Measurements from ENCODE around the gene SHROOM3.
"Not testable (repeated sequence)": the region's sequence is repeated elsewhere in the genome, so short reads cannot be mapped to it uniquely, and the experiment has no call there.

The SHROOM3 gene

DNA sequence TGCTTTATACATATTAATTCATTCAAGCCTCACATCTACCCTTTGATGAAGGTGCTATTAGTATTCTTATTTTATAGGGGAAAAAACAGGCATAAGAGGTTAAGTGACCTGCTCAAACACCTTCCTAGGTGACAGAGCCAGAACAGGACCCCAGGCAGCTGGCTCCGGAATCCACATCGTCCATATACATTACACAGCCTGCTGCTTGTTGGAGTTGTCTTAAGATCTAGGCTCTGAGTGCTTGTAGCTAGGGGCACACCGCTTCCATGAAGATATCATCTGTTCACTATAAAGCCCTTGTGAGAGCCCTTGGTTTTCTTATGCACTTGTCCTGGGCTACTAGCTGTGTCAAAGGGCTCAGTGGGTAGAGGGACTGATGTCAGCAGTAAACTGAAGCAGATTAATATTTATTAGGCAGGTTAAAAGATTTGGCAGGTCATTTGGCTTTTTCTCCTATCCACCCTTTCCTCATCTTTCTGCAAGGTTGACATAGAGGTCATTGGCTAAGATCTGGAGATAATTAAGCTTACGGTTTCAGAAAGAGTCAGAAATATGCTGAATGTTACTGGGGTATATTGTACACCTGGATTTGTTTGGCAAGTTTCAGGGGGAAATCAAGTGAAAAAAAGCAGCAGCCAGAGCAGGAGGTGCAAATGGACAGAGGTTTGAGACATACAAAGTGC lies 267.6 kb downstream of the SHROOM3 start:
- no peak for DNase-seq

GRCh38 chr4:76703123-76703490 lies 268.1 kb downstream of the SHROOM3 start:
- no peak for DNase-seq

DNA sequence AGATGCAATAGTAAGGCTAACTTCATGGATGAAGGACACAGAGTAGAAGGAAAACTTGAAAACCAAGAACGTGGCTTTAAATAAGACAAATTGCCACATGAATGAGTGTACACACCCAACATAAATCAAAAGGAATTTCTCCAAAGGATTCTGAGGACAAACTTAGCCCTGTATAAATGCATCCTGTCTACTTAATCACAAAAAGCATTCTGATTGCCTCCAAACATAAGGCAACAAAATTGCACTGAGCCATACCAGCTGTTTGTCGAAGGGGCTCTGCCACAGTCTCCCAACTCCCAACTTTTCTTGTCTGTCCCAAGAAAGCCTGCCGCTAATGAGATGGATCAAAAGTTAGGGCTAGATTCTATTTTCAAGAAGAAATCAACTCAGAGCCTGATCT lies 268.6 kb downstream of the SHROOM3 start:
- DNase-seq: no peak

- DNase-seq: no peak
Measured at GRCh38 chr4:76704133-76704881, 269.3 kb downstream of the SHROOM3 start.

DNA sequence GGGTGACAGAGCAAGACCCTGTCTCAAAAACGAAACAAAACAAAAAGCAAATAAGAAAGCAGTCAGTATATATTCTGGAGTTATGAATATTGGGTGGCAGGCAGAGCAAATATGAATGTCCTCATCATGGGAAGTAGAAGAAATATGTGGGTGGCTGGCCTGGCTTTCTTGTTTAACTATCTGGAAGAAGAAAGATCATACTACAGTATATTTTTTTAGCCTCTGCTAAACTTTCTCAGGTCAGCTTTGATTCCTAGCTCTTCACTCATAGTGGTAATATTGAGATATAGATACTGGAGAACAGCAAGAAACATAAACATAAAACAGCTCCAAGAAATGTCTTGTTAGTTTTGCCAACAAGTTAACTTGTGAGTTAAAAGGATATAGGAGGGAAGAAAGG lies 270.4 kb downstream of the SHROOM3 start:
- no peak for DNase-seq

GRCh38 chr4:76706581-76706980 lies 271.6 kb downstream of the SHROOM3 start:
- DNase-seq: no peak

DNA sequence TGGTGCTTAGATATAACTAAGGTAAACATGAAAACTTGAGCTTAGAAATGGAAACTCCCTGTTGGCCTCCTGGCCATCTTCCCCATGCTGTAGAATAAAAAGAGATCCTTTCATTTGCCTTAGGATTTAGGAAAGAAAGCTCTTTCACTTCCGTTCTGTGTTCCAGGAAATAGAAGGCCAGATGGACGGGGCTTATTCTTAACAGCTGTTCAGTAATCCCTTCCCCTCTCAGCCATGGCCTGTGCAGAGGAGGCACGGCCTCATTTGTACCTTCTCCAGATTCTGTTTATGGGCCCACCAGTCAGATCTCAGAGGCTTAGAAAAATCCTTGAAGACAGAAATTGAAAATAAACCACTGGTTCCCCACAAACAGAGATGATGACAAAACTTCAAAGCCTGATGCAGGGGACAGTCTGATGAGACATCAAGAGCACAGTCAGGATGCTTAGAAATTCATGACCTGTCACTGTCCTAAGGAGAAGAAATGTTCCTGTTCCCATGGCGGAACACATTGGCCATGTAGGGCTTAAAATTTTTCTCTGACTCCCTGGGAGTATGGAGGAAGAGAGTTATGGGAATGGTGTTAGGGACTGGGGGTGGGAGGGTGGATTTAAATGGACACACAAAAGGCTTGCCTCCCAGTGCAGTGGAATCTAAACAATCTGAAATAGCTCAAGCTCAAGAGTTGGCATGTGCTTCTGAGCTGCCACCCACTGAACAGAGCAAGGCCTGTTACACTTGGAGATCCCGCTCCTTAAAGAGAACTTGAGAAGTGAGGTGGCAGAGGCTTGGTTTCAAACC lies 274.1 kb downstream of the SHROOM3 start:
- DNase-seq: no peak

- DNase-seq: no peak
Measured at GRCh38 chr4:76709772-76710090, 274.7 kb downstream of the SHROOM3 start.

DNA sequence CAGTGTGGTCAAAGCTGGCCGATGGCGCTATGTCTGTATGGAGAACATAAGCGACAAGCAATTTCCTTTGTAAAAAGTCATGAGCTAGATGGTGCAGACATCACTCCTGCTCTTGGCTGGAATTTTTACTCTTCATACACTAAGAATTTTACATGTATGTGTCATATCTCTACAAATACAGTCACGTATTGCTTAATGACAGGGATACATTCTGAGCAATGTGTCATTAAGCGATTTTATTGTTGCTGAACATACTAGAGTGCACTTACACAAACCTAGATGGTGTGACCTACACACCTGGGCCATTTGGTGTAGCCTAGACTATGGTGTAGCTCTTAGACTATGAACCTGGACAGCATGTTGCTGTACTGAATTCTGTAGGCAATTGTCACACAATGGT lies 277.5 kb downstream of the SHROOM3 start:
- DNase-seq: no peak

DNA sequence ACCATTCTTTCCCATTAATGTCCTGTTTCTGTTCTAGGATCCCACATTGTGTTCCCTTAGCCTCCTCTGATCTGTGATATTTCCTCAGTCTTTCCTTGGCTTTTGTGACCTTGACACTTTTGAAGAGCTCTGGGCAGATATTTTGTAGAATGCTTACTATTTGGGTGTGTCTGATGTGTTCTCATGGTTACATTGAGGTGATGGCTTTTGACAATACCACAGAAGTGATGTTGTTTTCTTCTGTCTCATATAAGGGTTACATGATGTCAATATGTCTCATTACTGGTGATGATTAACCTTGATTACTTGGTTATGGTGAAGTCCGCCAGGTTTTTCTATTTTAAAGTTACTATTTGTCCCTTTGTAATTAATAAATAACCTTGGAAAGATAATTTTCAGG lies 279.2 kb downstream of the SHROOM3 start:
- no peak for DNase-seq

DNA sequence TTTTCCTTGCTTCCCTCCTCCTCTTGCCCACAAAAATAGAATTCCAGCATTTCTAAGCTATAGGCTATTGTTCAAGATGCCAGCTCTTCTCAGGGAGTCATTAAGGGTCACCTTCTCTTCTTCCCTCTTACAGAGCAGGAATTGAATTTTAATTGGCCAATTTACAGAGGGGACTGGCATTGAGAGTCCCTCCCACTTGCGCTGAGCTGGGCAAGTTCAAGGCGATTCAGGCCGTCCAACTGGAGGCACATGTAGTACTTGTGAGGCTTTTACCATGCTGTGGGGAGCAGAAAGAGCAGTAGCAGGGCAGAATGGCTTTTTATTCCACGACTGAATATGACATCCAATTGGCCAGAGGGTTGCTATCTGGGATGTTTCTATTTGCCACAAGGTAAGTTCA lies 281.0 kb downstream of the SHROOM3 start:
- no peak for DNase-seq

GRCh38 chr4:76716658-76717057 lies 281.6 kb downstream of the SHROOM3 start:
- no peak for DNase-seq

DNA sequence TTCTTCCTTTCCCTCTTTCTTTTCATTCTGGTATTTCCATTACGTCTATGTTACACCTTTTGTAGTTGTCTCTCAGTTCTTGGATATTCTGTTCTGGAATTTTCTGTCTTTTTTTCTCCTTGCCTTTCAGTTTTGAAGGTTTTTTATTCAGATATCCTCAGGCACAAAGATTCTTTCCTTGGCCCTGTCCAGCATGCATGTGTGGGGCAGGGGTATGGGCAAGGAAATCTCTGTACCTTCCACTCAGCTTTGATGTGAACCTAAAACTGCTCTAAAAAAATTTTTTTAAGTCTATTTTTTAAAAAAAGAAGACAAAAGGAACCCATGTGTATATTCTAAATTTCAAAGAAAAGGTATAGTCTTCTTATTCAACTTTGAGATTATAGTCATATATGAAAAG lies 282.4 kb downstream of the SHROOM3 start:
- DNase-seq: no peak

- no peak for DNase-seq
Measured at GRCh38 chr4:76718021-76718420, 283.0 kb downstream of the SHROOM3 start.

DNA sequence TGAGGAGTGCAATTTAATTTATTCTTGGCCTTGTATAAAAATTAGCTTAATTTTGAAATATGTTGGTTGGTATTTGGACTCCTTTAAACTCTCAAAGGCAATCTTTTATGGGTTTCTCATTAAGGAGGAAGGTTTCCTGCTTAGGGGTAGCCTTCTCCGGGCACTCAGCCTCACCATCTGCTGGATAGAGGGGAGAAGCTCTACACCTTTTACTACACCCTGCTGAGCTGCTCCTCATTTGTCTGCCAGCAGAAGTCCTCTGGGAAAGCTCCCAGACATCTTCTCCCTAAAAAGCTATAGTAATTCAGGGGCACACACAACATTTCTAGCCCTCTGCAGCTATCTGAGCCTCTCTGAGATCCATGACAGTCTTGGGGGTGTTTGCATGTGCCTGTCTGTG lies 283.8 kb downstream of the SHROOM3 start:
- DNase-seq: no peak

DNA sequence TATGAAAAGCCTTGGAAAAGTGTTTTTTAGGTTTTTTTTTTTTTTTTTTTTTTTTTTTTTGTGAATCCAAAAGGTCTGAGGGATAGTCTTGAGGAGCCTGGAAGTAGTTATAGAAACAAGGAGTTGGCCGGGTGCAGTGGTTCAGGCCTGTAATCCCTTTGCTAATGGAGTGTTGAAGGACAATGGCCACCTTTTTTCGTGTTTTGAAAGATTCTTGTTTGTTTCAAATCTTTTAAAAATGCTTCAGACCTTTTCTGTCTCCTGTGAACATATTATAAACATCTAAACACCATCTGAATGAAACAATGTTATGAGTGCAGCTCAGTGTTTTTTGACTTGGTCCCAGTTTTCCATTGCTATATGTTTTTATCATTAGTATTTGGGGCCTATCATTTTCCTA lies 285.1 kb downstream of the SHROOM3 start:
- no peak for DNase-seq

- DNase-seq: not testable (repeated sequence)
Measured at GRCh38 chr4:76722146-76722545, 287.1 kb downstream of the SHROOM3 start.

DNA sequence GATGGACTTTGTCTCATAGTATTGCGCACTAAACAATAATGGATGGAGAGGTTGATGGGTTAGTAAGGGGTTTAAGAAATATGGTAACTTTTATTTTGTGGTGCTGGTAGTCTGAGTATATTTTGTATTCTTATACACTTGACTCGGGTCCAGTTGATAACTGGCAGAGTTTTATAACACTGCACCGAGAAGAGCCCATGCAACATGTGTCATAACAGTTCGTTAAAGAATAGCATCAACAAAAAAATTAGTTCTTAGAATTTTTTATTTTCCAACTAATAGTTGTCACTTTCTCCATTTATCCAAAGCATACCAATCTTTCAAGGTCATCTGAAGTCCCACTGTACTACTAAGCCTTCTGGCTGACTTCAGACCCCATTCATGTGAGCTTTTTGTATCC lies 287.8 kb downstream of the SHROOM3 start:
- DNase-seq: no peak

DNA sequence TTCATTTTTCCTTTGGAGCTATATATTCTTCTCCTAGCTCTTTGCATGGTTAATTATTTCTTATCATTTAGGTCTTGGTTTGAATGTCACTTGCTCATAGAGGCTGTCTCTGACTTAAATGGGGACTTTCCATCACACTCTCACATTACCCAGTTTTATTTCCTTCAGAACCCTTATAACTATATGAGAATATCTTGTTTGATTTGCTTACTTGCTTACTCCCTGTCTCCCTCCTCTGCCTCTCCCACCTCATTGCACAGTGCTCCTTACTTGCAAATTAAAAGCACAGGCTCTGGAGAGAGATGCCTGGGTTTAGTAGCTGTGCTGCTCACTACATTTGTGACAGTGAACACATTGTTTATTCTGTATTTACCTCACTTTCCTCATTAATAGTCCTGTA lies 288.3 kb downstream of the SHROOM3 start:
- no peak for DNase-seq

DNA sequence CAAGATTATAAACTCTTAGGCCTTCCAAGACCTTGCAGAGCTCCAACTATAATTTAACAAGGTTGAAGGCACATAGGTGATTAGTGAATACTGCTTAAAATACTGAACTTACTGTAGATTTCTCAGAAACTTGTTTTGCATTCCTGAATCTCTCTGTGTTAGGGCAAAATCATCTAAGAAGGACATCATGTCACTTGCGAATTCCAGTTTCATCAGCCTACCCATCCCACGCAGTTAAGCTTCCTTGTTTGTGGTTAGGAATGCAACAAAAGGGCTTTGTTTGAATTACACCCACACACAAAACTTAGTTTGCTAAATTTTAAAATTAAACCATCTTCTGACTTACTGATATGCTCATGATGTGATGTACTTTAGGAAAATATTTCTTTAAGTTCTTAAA lies 288.9 kb downstream of the SHROOM3 start:
- no peak for DNase-seq

- DNase-seq: no peak
Measured at GRCh38 chr4:76725039-76725438, 290.0 kb downstream of the SHROOM3 start.

- no peak for DNase-seq
Measured at GRCh38 chr4:76726176-76726575, 291.1 kb downstream of the SHROOM3 start.

- no peak for DNase-seq
Measured at GRCh38 chr4:76726631-76727030, 291.6 kb downstream of the SHROOM3 start.

GRCh38 chr4:76727934-76728333 lies 292.9 kb downstream of the SHROOM3 start:
- DNase-seq: not testable (repeated sequence)
